ENCODE results near the gene C1GALT1.
"Not testable (repeated sequence)": the region's sequence is repeated elsewhere in the genome, so short reads cannot be mapped to it uniquely, and the experiment has no call there.

Gene C1GALT1

GRCh38 chr7:7182156-7183060 is at the start of gene C1GALT1:
C1GALT1 (plus strand) TSS chr7:7182544; CDS start chr7:7234320, 51,776 bp downstream.
- peak; percentile 98 for DNase-seq

DNA sequence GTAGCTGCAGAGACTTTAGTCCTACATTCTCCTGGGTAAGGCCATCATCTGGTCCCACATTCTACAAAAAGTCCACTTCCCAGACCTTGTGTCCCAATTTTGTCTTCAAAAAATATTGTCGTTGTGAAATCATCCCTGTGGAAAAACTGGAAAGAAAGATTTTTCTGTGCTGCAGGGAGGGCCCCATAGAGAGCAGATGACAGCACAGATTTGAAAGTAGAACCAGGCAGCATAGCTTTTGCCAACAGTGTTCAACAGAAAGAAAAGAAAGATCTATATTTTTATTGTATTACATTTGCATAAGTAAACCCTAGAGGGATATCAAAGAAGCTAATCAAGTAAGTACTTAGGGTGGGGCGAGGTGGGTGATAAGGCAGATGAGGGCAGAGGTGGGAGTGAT is 48.3 kb upstream of the C1GALT1 start:
- DNase-seq = no peak

GRCh38 chr7:7135074-7135473 is 47.3 kb upstream of the C1GALT1 start:
- DNase-seq = no peak

DNA sequence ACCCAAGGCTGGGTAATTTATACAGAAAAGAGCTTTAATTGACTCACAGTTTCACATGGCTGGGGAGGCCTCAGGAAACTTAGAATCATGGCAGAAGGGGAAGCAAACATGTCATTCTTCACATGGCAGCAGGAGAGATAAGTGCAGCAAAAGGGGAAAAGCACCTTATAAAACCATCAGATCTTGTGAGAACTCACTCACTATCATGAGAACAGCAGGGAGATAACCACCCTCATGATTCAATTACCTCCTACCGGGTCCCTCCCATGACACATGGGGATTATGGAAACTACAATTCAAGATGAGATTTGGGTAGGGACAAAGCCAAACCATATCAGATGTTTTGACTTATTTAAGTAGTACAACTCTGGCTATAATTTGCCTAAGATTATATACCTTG is 46.4 kb upstream of the C1GALT1 start:
- not testable (repeated sequence) for DNase-seq

DNA sequence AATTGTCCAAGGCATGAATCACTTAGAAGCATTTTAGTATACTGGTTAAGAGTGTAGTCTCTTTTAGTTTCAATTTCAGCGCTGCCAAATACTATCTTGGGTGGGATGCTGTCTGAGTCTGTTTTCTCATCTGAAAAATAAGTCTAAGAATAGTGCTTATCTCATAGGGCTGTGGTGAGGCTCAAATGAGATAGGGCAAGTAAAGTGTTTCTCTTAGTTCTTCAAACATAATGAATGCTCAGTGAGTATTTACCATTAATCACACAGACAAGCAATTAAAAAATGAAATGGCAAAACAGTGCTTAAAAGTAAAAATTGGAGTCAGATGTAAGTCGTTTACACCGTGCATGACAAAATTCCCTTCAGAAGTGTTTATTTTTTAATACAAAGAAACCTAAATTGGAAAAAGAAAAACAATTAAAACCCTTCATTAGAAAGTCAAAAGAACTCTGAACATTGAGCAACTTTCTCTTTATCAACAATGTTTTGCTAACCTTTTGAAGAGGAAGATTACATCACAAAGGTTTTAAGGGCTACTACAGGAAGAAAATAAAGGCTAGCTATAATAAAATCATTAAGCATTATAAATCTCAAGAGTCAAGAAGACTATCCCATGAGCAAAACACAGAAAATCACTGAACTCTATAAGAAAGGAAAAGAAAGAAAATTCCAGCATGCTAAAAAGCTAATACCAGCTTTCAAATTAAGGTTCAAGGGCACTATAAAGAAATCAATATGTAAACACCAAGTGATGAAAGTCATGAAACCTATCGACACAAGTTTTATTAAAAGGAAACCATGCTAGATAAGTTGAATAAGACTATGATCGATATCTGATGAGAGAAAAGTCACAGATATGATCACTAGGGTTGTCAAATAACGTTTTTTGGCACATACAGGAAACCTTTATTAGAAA is 45.6 kb upstream of the C1GALT1 start:
- DNase-seq = no peak

GRCh38 chr7:7138897-7139296 is 43.4 kb upstream of the C1GALT1 start:
- no peak for DNase-seq

DNA sequence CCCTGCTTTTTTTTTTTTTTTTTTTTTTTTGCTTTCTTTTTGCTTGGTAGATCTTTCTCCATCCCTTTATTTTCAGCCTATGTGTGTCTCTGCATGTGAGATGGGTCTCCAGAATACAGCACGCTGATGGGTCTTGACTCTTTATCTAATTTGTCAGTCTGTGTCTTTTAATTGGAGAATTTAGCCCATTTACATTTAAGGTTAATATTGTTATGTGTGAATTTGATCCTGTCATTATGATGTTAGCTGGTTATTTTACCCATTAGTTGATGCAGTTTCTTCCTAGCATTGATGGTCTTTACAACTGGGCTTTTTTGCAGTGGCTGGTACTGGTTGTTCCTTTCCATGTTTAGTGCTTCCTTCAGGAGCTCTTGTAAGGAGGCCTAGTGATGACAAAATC is 38.9 kb upstream of the C1GALT1 start:
- DNase-seq = not testable (repeated sequence)

GRCh38 chr7:7145151-7145550 is 37.2 kb upstream of the C1GALT1 start:
- DNase-seq = not testable (repeated sequence)

DNA sequence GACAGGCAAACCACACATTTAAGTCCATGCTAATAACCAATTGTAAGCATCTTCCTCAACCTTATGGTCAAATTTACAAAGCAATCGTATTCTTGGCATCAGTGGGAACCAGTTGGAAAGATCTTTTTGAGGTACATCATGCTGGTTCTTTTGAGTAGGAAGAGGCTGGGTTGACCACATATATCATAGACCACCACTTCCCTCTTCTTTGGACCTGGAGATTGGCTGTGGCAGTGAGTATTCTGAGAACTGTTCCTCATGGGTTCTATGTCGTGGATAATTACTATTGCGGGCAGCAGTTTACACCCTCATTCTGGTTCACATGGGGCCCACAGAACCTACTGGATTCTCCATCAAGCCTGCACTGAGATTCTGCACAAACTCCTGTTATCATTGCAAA is 35.5 kb upstream of the C1GALT1 start:
- no peak for DNase-seq

DNA sequence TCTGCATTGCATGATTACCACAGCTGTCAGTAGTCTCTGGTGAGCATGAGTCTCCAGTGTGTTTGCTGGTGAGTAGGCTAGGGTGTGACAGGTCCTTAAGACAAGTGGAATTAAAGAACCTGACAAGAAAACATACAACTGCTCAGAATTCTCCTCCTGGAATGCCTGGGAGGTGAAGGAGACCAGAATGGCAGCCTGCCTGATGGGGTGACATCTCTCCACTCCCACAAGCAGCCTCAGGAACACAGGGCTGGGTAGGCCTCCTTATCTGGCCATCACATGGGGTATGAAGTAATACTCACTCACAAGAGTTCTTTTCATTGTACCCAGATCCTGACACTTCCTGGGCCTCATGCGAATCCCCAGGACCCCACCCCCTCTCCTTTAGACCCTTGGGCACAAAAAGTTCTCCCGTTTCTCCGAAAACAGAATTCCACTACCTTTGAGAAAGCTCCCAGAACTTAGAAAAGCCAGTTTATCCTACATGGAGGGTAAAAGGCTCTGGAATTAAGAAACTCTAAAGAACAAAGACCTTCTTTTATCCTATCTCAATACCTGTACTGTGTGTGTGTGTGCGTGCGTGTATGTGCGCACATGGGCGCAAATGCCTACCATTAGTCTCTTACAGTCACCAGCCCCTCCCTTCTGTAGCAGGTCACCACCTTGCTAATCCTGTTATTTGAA is 33.4 kb upstream of the C1GALT1 start:
- DNase-seq = no peak

DNA sequence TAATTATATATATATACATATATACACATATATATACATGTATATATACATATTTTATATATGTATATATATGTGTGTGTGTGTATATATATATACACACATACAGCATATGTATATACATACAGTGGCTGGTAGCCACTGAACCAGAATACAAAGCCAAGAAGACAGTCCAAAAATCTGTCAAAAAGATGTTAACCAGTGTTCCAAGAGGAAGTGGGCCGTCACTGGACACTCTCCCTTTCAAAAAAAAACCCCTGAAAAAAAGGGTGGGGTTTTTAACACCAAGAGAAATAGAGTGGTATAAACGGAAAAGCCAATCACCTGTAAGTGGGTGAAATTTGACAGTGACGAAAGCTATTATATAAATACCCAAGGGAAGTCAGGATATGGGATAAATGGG is 31.1 kb upstream of the C1GALT1 start:
- DNase-seq = no peak

DNA sequence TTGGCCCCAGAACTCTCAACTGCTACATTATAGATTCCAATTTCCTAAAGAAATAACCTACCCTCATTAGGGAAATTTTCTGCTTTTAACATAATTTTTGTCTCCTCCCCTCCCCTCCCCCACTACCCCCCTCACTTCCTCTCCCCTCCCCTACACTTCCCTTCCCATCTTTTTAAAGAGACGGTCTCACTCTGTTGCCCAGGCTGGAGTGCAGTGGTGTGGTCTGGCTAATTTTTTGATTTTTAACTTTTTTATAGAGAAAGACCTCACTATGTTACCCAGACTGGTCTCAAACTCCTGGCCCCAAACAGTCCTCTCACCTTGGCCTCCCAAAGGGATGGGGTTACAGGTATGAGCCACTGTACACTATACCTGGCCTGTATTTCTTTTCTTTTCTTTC is 30.5 kb upstream of the C1GALT1 start:
- no peak for DNase-seq

GRCh38 chr7:7152315-7152714 is 30.0 kb upstream of the C1GALT1 start:
- DNase-seq = no peak

DNA sequence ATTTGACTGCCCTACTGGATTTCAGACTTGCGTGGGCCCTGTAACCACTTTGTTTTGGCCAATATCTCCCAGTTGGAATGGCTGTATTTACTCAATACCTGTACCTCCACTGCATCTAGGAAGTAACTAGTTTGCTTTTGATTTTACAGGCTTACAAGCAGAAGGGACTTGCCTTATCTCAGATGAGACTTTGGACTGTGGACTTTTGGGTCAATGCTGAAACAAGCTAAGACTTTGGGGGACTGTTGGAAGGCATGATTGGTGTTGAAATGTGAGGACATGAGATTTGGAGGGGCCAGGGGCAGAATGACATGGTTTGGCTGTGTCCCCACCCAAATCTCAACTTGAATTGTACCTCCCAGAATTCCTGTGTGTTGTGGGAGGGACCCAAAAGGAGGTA is 28.0 kb upstream of the C1GALT1 start:
- not testable (repeated sequence) for DNase-seq

- DNase-seq = no peak
Observed at GRCh38 chr7:7156663-7157062, 25.7 kb upstream of the C1GALT1 start.

- peak; percentile 85 for DNase-seq
Observed at GRCh38 chr7:7157177-7157886, 25.0 kb upstream of the C1GALT1 start.

- peak; percentile 90 for DNase-seq
Observed at GRCh38 chr7:7157887-7158271, 24.5 kb upstream of the C1GALT1 start.

- DNase-seq = no peak
Observed at GRCh38 chr7:7159063-7159658, 23.2 kb upstream of the C1GALT1 start.

DNA sequence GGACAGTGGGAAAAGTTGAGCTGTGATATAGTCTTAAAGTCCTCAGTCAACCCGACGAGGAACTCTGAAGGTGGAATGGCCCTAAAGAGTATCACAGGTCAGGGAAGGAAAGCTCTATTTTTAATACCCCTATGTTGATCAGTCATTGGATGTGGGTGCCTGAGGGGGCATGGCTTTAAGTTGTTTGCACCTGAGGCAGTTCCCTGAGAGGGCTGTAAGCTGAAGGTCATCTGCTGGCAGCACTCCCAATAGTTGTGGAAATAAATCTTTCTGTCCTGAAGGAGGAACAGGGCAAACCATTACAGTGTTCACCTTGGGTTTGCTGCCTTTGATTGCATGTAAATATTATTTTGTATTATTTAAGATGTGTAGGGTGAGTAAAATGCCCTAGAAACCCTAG is 17.8 kb upstream of the C1GALT1 start:
- no peak for DNase-seq

DNA sequence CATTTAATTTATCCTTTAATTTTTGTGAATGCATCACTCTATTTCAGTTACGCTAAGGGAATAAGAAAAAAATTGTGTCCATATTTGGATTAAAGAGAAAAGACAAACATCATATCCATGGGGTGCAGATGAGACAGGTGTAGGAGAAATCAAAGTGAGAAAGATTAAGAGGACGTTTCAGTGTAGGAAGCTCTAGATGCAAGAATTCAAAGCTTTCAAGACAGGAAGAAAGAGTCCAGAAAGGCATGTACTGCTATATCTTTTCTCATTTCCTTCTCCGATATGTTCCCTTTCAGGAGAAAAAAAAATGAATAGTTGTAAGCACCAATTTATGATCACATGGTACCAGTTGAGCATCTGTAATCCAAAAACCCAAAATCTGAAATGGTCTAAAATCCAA is 17.0 kb upstream of the C1GALT1 start:
- DNase-seq = no peak

DNA sequence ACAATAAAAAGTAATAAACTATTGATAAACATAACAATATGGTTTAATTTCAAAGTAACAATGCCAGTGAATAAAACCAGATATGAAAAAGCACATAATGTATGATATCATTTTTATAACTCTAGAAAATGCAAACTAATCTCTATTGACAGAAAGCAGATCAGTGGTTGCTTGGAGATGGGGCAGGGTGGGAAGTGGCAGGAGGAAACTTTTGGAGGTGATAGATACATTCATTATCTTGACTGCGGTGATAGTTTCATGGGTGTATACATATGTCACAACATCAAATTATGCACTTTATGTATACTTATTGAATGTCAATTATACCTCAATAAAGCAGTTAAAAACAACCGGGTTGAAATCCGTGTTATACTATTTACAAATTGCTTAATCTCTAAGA is 16.0 kb upstream of the C1GALT1 start:
- DNase-seq = no peak

DNA sequence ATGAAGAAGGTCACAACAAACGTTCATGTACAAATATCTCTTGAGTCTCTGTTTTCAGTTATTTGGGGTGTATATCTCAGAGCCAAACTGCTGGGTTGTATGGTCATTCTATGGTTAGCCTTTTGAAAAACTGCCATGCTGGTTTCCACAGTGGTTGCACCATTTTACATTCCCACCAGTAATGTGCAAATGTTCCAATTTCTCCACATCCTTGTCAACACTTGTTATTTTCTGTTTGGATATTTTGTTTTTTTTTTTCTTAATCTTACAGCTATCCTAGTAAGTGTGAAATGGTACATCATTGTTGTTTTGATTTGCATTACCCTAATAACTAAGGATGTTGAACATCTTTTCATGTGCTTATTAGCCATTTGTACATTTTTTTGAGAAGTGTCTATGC is 13.0 kb upstream of the C1GALT1 start:
- no peak for DNase-seq

All from HCEC 1CT (cell line).